ENCODE results near the gene CCNC.

CCNC gene

GRCh38 chr6:99545442-99545841, 23.0 kb downstream of the CCNC start:
- Mint-ChIP-seq H3K4me3 (no peak overlapping the region), H3K27me3 (no peaks in the 10 kb centered on the region), H3K36me3 (ENCODE audit: low read depth) (peaks cover 73% of the 10 kb centered on the region), H3K9me3 (no peaks in the 10 kb centered on the region), H3K27ac (no peak overlapping the region), H3K4me1 (ENCODE audit: low read depth) (peaks cover 8% of the 10 kb centered on the region)
- intact Hi-C loops (cut with micrococcal nuclease) = no loop called here

DNA sequence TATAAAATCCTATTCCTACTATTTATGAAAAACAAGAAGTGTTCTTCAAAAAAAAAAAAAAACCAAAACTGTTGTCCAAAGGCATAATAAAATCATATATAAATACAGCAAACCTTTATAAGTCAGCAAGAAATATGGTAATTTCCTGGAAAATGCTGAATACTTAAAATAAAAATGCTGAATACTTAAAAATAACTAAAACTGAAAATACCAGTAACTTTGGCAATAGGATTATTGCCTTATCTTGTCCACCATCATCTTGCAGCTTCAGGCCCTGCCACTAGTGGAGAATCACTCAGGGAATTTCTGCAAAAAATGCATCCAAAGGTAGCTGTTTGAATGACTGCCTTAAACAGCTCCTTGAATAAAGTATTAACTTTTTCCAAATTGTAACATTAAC, 24.5 kb downstream of the CCNC start:
- H3K9me3 Mint-ChIP-seq = no peaks in the 10 kb centered on the region
- no peaks in the 10 kb centered on the region for H3K27me3 Mint-ChIP-seq
- H3K4me1 Mint-ChIP-seq (ENCODE audit: low read depth) = peaks cover 8% of the 10 kb centered on the region
- no peak overlapping the region for H3K27ac Mint-ChIP-seq
- intact Hi-C loops (cut with micrococcal nuclease) = no loop called here
- H3K36me3 Mint-ChIP-seq (ENCODE audit: low read depth) = peaks cover 68% of the 10 kb centered on the region
- no peak overlapping the region for H3K4me3 Mint-ChIP-seq

- H3K4me1 Mint-ChIP-seq (ENCODE audit: low read depth) = no peaks in the 10 kb centered on the region
- H3K9me3 Mint-ChIP-seq = no peaks in the 10 kb centered on the region
- no peak overlapping the region for H3K4me3 Mint-ChIP-seq
- H3K36me3 Mint-ChIP-seq (ENCODE audit: low read depth) = peaks cover 20% of the 10 kb centered on the region
- intact Hi-C loops (cut with micrococcal nuclease) = no loop called here
- no peak overlapping the region for H3K27ac Mint-ChIP-seq
- no peaks in the 10 kb centered on the region for H3K27me3 Mint-ChIP-seq
These were observed 37.8 kb downstream of the CCNC start for GRCh38 chr6:99530627-99531026.

- Mint-ChIP-seq H3K36me3 (ENCODE audit: low read depth) (peaks cover 8% of the 10 kb centered on the region), H3K4me3 (no peak overlapping the region), H3K27ac (no peak overlapping the region), H3K4me1 (ENCODE audit: low read depth) (peaks cover 14% of the 10 kb centered on the region), H3K9me3 (no peaks in the 10 kb centered on the region), H3K27me3 (peaks cover 2% of the 10 kb centered on the region)
- intact Hi-C loops (cut with micrococcal nuclease) = loop anchor here (10.0 kb wide), 1 partner anchor 1352 kb away; no protein-coding TSS in a partner anchor
These were observed 45.9 kb downstream of the CCNC start for GRCh38 chr6:99522531-99522930.

GRCh38 chr6:99521633-99522151, 46.8 kb downstream of the CCNC start:
- peaks cover 8% of the 10 kb centered on the region for H3K36me3 Mint-ChIP-seq (ENCODE audit: low read depth)
- H3K4me1 Mint-ChIP-seq (ENCODE audit: low read depth) = peaks cover 14% of the 10 kb centered on the region
- H3K9me3 Mint-ChIP-seq = no peaks in the 10 kb centered on the region
- peak overlapping the region; percentile 99 for H3K4me3 Mint-ChIP-seq
- H3K27ac Mint-ChIP-seq = peak overlapping the region; percentile 96
- intact Hi-C loops (cut with micrococcal nuclease) = loop anchor here (2.0 to 10.0 kb wide), 2 partner anchors 47 to 1353 kb away; partner anchors contain the start of gene CCNC
- peaks cover 3% of the 10 kb centered on the region for H3K27me3 Mint-ChIP-seq

DNA sequence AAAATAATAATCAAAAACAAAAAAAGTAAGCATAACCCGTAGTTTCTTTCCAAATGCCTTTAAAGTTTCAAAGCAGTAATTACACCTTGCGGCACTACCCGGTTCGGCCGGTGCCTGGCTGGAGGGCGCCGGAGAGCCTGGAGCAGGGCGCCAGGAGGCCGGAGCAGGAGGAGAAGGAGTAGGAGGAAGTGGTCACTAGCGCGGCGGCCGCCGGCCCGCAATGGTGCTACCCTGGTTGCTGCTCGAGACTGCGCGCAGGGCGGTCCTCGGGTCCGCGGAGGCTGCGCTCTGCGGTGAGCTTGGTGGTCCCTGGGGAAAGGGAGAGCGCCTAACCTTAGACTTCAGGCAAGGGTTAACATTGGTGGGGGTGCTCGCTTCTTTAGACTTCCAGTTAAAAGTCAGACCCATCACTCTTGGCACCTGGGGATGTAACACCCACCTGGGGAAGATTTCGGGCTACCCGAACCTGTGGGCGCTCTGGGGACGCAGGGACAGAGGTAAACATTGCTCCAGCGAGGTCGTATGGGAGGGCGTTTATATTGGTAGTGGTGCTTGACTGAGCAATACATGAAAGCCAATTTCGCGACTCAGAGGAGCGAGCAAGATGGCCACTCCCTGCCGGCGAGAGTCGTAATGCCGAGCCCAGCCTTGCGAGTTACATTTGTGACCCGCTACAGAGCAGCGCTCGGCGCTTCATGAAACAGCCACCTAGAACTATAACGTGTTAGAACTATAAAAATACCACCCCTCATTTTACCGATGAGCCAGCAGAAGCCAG, 47.4 kb downstream of the CCNC start:
- intact Hi-C loops (cut with micrococcal nuclease) = loop anchor here (2.0 to 10.0 kb wide), 2 partner anchors 48 to 1354 kb away; partner anchors contain the start of gene CCNC
- H3K4me1 Mint-ChIP-seq (ENCODE audit: low read depth) = peaks cover 15% of the 10 kb centered on the region
- H3K27me3 Mint-ChIP-seq = peaks cover 6% of the 10 kb centered on the region
- H3K4me3 Mint-ChIP-seq = peak overlapping the region; percentile 99
- peaks cover 8% of the 10 kb centered on the region for H3K36me3 Mint-ChIP-seq (ENCODE audit: low read depth)
- no peaks in the 10 kb centered on the region for H3K9me3 Mint-ChIP-seq
- peak overlapping the region; percentile 96 for H3K27ac Mint-ChIP-seq

DNA sequence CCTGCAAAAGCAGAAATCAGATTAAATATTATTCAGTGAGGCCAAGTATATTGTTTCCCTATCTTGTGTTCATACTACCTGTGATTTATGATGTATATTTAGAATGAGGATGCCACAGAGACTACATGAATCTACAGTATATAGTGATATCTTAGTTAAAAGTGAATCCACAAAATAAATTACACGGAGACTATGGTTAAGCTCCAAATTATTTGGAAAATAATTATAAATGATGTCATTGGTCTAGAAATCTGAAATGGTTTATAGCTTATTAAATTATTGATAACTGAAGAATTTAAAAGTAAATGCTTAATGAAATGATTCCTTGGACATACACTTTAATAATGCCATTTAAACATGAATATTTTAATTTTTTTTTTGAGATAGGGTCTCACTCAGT, 49.0 kb downstream of the CCNC start:
- Mint-ChIP-seq H3K27ac (no peak overlapping the region), H3K4me1 (ENCODE audit: low read depth) (peaks cover 23% of the 10 kb centered on the region), H3K36me3 (ENCODE audit: low read depth) (peaks cover 15% of the 10 kb centered on the region), H3K4me3 (no peak overlapping the region), H3K9me3 (no peaks in the 10 kb centered on the region), H3K27me3 (peaks cover 6% of the 10 kb centered on the region)
- intact Hi-C loops (cut with micrococcal nuclease) = no loop called here

GRCh38 chr6:99514089-99514488, 54.4 kb downstream of the CCNC start:
- H3K4me1 Mint-ChIP-seq (ENCODE audit: low read depth) = peaks cover 19% of the 10 kb centered on the region
- no peak overlapping the region for H3K27ac Mint-ChIP-seq
- peaks cover 7% of the 10 kb centered on the region for H3K36me3 Mint-ChIP-seq (ENCODE audit: low read depth)
- peaks cover 8% of the 10 kb centered on the region for H3K27me3 Mint-ChIP-seq
- intact Hi-C loops (cut with micrococcal nuclease) = no loop called here
- H3K4me3 Mint-ChIP-seq = no peak overlapping the region
- H3K9me3 Mint-ChIP-seq = no peaks in the 10 kb centered on the region

- Mint-ChIP-seq H3K27me3 (peaks cover 5% of the 10 kb centered on the region), H3K36me3 (ENCODE audit: low read depth) (peaks cover 7% of the 10 kb centered on the region), H3K4me3 (no peak overlapping the region), H3K4me1 (ENCODE audit: low read depth) (peaks cover 19% of the 10 kb centered on the region), H3K9me3 (no peaks in the 10 kb centered on the region), H3K27ac (no peak overlapping the region)
- intact Hi-C loops (cut with micrococcal nuclease) = no loop called here
These were observed 56.4 kb downstream of the CCNC start for GRCh38 chr6:99512033-99512432.

GRCh38 chr6:99507648-99508047, 60.8 kb downstream of the CCNC start:
- Mint-ChIP-seq H3K27me3 (no peaks in the 10 kb centered on the region), H3K36me3 (ENCODE audit: low read depth) (peaks cover 20% of the 10 kb centered on the region), H3K4me1 (ENCODE audit: low read depth) (peaks cover 1% of the 10 kb centered on the region), H3K27ac (no peak overlapping the region), H3K4me3 (no peak overlapping the region), H3K9me3 (no peaks in the 10 kb centered on the region)
- intact Hi-C loops (cut with micrococcal nuclease) = no loop called here

- Mint-ChIP-seq H3K9me3 (no peaks in the 10 kb centered on the region), H3K4me3 (no peak overlapping the region), H3K36me3 (ENCODE audit: low read depth) (peaks cover 43% of the 10 kb centered on the region), H3K27me3 (no peaks in the 10 kb centered on the region), H3K4me1 (ENCODE audit: low read depth) (peaks cover 8% of the 10 kb centered on the region), H3K27ac (no peak overlapping the region)
- intact Hi-C loops (cut with micrococcal nuclease) = no loop called here
These were observed 66.7 kb downstream of the CCNC start for GRCh38 chr6:99501762-99502161.

DNA sequence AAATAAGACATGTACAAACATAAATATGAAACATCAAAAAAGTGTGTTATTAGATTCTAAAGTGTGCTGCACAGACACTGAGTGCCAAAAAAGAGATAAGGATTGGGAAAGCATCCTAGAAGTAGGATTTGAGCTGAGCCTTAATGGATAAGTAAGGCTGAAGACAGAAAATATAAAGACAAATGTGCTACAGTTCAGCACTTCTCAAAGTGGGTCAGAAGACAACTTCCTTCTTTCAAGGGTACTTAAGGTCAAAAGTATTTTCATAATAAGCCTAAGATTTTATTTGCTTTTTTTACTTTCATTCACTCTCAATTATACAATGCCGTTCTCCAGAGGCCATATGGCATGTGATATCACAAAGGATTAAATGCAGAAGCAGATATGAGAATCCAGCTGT, 70.0 kb downstream of the CCNC start:
- H3K27me3 Mint-ChIP-seq = no peaks in the 10 kb centered on the region
- intact Hi-C loops (cut with micrococcal nuclease) = no loop called here
- H3K4me3 Mint-ChIP-seq = no peak overlapping the region
- peaks cover 8% of the 10 kb centered on the region for H3K4me1 Mint-ChIP-seq (ENCODE audit: low read depth)
- H3K9me3 Mint-ChIP-seq = no peaks in the 10 kb centered on the region
- H3K36me3 Mint-ChIP-seq (ENCODE audit: low read depth) = peaks cover 38% of the 10 kb centered on the region
- H3K27ac Mint-ChIP-seq = no peak overlapping the region

GRCh38 chr6:99495466-99495865, 73.0 kb downstream of the CCNC start:
- H3K9me3 Mint-ChIP-seq = no peaks in the 10 kb centered on the region
- peaks cover 8% of the 10 kb centered on the region for H3K4me1 Mint-ChIP-seq (ENCODE audit: low read depth)
- intact Hi-C loops (cut with micrococcal nuclease) = no loop called here
- peaks cover 15% of the 10 kb centered on the region for H3K36me3 Mint-ChIP-seq (ENCODE audit: low read depth)
- no peak overlapping the region for H3K27ac Mint-ChIP-seq
- no peaks in the 10 kb centered on the region for H3K27me3 Mint-ChIP-seq
- no peak overlapping the region for H3K4me3 Mint-ChIP-seq

All from dendritic cell treated with granulocyte-macrophage colony-stimulating factor and Interleukin-4, amounts not matched to agents 40 ng/mL and 50 ng/mL, for 4 days (primary cell).